ENCODE measurements around the gene PRMT5.

PRMT5 gene

GRCh38 chr14:22896760-22897159 is 32.4 kb downstream of the PRMT5 start:
- no peak for FAIRE-seq

GRCh38 chr14:22896356-22896755 is 32.8 kb downstream of the PRMT5 start:
- FAIRE-seq, result no peak

GRCh38 chr14:22895402-22895801 is 33.8 kb downstream of the PRMT5 start:
- FAIRE-seq, result no peak

- FAIRE-seq, result no peak
Measured at GRCh38 chr14:22893706-22894105, 35.5 kb downstream of the PRMT5 start.

- no peak for FAIRE-seq
Measured at GRCh38 chr14:22892488-22892887, 36.7 kb downstream of the PRMT5 start.

- no peak for FAIRE-seq
Measured at GRCh38 chr14:22890416-22890815, 38.8 kb downstream of the PRMT5 start.

- FAIRE-seq, result no peak
Measured at GRCh38 chr14:22888662-22889061, 40.5 kb downstream of the PRMT5 start.

- FAIRE-seq, result no peak
Measured at GRCh38 chr14:22887990-22888378, 41.2 kb downstream of the PRMT5 start.

GRCh38 chr14:22887260-22887989 is 41.8 kb downstream of the PRMT5 start:
- FAIRE-seq, result no peak

- no peak for FAIRE-seq
Measured at GRCh38 chr14:22886500-22887259, 42.5 kb downstream of the PRMT5 start.

- no peak for FAIRE-seq
Measured at GRCh38 chr14:22885975-22886374, 43.2 kb downstream of the PRMT5 start.

- FAIRE-seq, result no peak
Measured at GRCh38 chr14:22884738-22885523, 44.2 kb downstream of the PRMT5 start.

- FAIRE-seq, result no peak
Measured at GRCh38 chr14:22884076-22884737, 45.0 kb downstream of the PRMT5 start.

GRCh38 chr14:22883173-22883976 is 45.8 kb downstream of the PRMT5 start, which contains the start of gene REM2:
Gene REM2, plus strand, starts transcription at chr14:22883222. Its CDS starts 66 bp downstream, at chr14:22883288.
- no peak for FAIRE-seq

GRCh38 chr14:22882529-22883172 is 46.5 kb downstream of the PRMT5 start:
- no peak for FAIRE-seq

- FAIRE-seq, result no peak
Measured at GRCh38 chr14:22882064-22882463, 47.1 kb downstream of the PRMT5 start.

GRCh38 chr14:22878271-22879246 is 50.6 kb downstream of the PRMT5 start:
- no peak for FAIRE-seq

- FAIRE-seq, result no peak
Measured at GRCh38 chr14:22877000-22877501, 52.1 kb downstream of the PRMT5 start.

GRCh38 chr14:22875748-22876319 is 53.3 kb downstream of the PRMT5 start:
- no peak for FAIRE-seq

Data from colon (tissue), 2 donors.